ENCODE measurements around the gene COBLL1.

COBLL1 gene

GRCh38 chr2:164691346-164691887 is 150.2 kb downstream of the COBLL1 start:
- H3K4me3 ChIP-seq (ENCODE audit: low read length in 2 of 2): no peak overlapping the region
- H3K4me1 ChIP-seq (ENCODE audit: control insufficient read depth in 2 of 2, insufficient read depth in 2 of 2, low read length in 2 of 2): peaks cover 0 to 2% of the 10 kb centered on the region in 2 donors
- no peak overlapping the region for H3K27ac ChIP-seq (ENCODE audit: low read depth in 2 of 2, low read length in 2 of 2)
- H3K9ac ChIP-seq (ENCODE audit: low read depth in 1 of 2, low read length in 2 of 2): no peak overlapping the region
- no peaks in the 10 kb centered on the region for H3K27me3 ChIP-seq (ENCODE audit: control insufficient read depth in 2 of 2, insufficient read depth in 2 of 2, low read length in 2 of 2)
- H3K36me3 ChIP-seq (ENCODE audit: control insufficient read depth in 2 of 2, insufficient read depth in 2 of 2, low read length in 2 of 2): peaks cover 8 to 13% of the 10 kb centered on the region in 2 donors
- no peaks in the 10 kb centered on the region for H3K9me3 ChIP-seq (ENCODE audit: control insufficient read depth in 2 of 2, low read length in 2 of 2)

- peaks cover 0 to 2% of the 10 kb centered on the region in 2 donors for H3K4me1 ChIP-seq (ENCODE audit: control insufficient read depth in 2 of 2, insufficient read depth in 2 of 2, low read length in 2 of 2)
- H3K9ac ChIP-seq (ENCODE audit: low read depth in 1 of 2, low read length in 2 of 2): no peak overlapping the region
- H3K36me3 ChIP-seq (ENCODE audit: control insufficient read depth in 2 of 2, insufficient read depth in 2 of 2, low read length in 2 of 2): peaks cover 8 to 13% of the 10 kb centered on the region in 2 donors
- H3K4me3 ChIP-seq (ENCODE audit: low read length in 2 of 2): no peak overlapping the region
- no peaks in the 10 kb centered on the region for H3K27me3 ChIP-seq (ENCODE audit: control insufficient read depth in 2 of 2, insufficient read depth in 2 of 2, low read length in 2 of 2)
- H3K9me3 ChIP-seq (ENCODE audit: control insufficient read depth in 2 of 2, low read length in 2 of 2): no peaks in the 10 kb centered on the region
- no peak overlapping the region for H3K27ac ChIP-seq (ENCODE audit: low read depth in 2 of 2, low read length in 2 of 2)
These were observed 151.3 kb downstream of the COBLL1 start for GRCh38 chr2:164690361-164690760.

GRCh38 chr2:164688896-164689419 is 152.7 kb downstream of the COBLL1 start:
- no peaks in the 10 kb centered on the region for H3K9me3 ChIP-seq (ENCODE audit: control insufficient read depth in 2 of 2, low read length in 2 of 2)
- no peak overlapping the region for H3K27ac ChIP-seq (ENCODE audit: low read depth in 2 of 2, low read length in 2 of 2)
- no peaks in the 10 kb centered on the region for H3K27me3 ChIP-seq (ENCODE audit: control insufficient read depth in 2 of 2, insufficient read depth in 2 of 2, low read length in 2 of 2)
- no peak overlapping the region for H3K9ac ChIP-seq (ENCODE audit: low read depth in 1 of 2, low read length in 2 of 2)
- H3K4me3 ChIP-seq (ENCODE audit: low read length in 2 of 2): no peak overlapping the region
- peaks cover 8 to 9% of the 10 kb centered on the region in 2 donors for H3K36me3 ChIP-seq (ENCODE audit: control insufficient read depth in 2 of 2, insufficient read depth in 2 of 2, low read length in 2 of 2)
- peaks cover 0 to 2% of the 10 kb centered on the region in 2 donors for H3K4me1 ChIP-seq (ENCODE audit: control insufficient read depth in 2 of 2, insufficient read depth in 2 of 2, low read length in 2 of 2)

GRCh38 chr2:164681009-164681408 is 160.6 kb downstream of the COBLL1 start:
- no peak overlapping the region for H3K4me3 ChIP-seq (ENCODE audit: low read length in 2 of 2)
- peaks cover 0 to 2% of the 10 kb centered on the region in 2 donors for H3K9me3 ChIP-seq (ENCODE audit: control insufficient read depth in 2 of 2, low read length in 2 of 2)
- H3K9ac ChIP-seq (ENCODE audit: low read depth in 1 of 2, low read length in 2 of 2): no peak overlapping the region
- no peaks in the 10 kb centered on the region for H3K27me3 ChIP-seq (ENCODE audit: control insufficient read depth in 2 of 2, insufficient read depth in 2 of 2, low read length in 2 of 2)
- no peaks in the 10 kb centered on the region for H3K4me1 ChIP-seq (ENCODE audit: control insufficient read depth in 2 of 2, insufficient read depth in 2 of 2, low read length in 2 of 2)
- H3K36me3 ChIP-seq (ENCODE audit: control insufficient read depth in 2 of 2, insufficient read depth in 2 of 2, low read length in 2 of 2): no peaks in the 10 kb centered on the region
- no peak overlapping the region for H3K27ac ChIP-seq (ENCODE audit: low read depth in 2 of 2, low read length in 2 of 2)

GRCh38 chr2:164678631-164679149 is 162.9 kb downstream of the COBLL1 start:
- H3K9me3 ChIP-seq (ENCODE audit: control insufficient read depth in 2 of 2, low read length in 2 of 2): peaks cover 0 to 2% of the 10 kb centered on the region in 2 donors
- no peaks in the 10 kb centered on the region for H3K4me1 ChIP-seq (ENCODE audit: control insufficient read depth in 2 of 2, insufficient read depth in 2 of 2, low read length in 2 of 2)
- H3K27ac ChIP-seq (ENCODE audit: low read depth in 2 of 2, low read length in 2 of 2): no peak overlapping the region
- H3K27me3 ChIP-seq (ENCODE audit: control insufficient read depth in 2 of 2, insufficient read depth in 2 of 2, low read length in 2 of 2): no peaks in the 10 kb centered on the region
- H3K9ac ChIP-seq (ENCODE audit: low read depth in 1 of 2, low read length in 2 of 2): no peak overlapping the region
- H3K4me3 ChIP-seq (ENCODE audit: low read length in 2 of 2): no peak overlapping the region
- no peaks in the 10 kb centered on the region for H3K36me3 ChIP-seq (ENCODE audit: control insufficient read depth in 2 of 2, insufficient read depth in 2 of 2, low read length in 2 of 2)

GRCh38 chr2:164677733-164678132 is 163.9 kb downstream of the COBLL1 start:
- H3K9me3 ChIP-seq (ENCODE audit: control insufficient read depth in 2 of 2, low read length in 2 of 2): peaks cover 0 to 2% of the 10 kb centered on the region in 2 donors
- no peak overlapping the region for H3K27ac ChIP-seq (ENCODE audit: low read depth in 2 of 2, low read length in 2 of 2)
- H3K4me3 ChIP-seq (ENCODE audit: low read length in 2 of 2): no peak overlapping the region
- H3K27me3 ChIP-seq (ENCODE audit: control insufficient read depth in 2 of 2, insufficient read depth in 2 of 2, low read length in 2 of 2): no peaks in the 10 kb centered on the region
- no peaks in the 10 kb centered on the region for H3K4me1 ChIP-seq (ENCODE audit: control insufficient read depth in 2 of 2, insufficient read depth in 2 of 2, low read length in 2 of 2)
- no peaks in the 10 kb centered on the region for H3K36me3 ChIP-seq (ENCODE audit: control insufficient read depth in 2 of 2, insufficient read depth in 2 of 2, low read length in 2 of 2)
- H3K9ac ChIP-seq (ENCODE audit: low read depth in 1 of 2, low read length in 2 of 2): no peak overlapping the region

GRCh38 chr2:164677271-164677670 is 164.4 kb downstream of the COBLL1 start:
- no peak overlapping the region for H3K27ac ChIP-seq (ENCODE audit: low read depth in 2 of 2, low read length in 2 of 2)
- H3K27me3 ChIP-seq (ENCODE audit: control insufficient read depth in 2 of 2, insufficient read depth in 2 of 2, low read length in 2 of 2): no peaks in the 10 kb centered on the region
- H3K9me3 ChIP-seq (ENCODE audit: control insufficient read depth in 2 of 2, low read length in 2 of 2): peaks cover 0 to 2% of the 10 kb centered on the region in 2 donors
- H3K36me3 ChIP-seq (ENCODE audit: control insufficient read depth in 2 of 2, insufficient read depth in 2 of 2, low read length in 2 of 2): no peaks in the 10 kb centered on the region
- H3K4me1 ChIP-seq (ENCODE audit: control insufficient read depth in 2 of 2, insufficient read depth in 2 of 2, low read length in 2 of 2): no peaks in the 10 kb centered on the region
- H3K4me3 ChIP-seq (ENCODE audit: low read length in 2 of 2): no peak overlapping the region
- H3K9ac ChIP-seq (ENCODE audit: low read depth in 1 of 2, low read length in 2 of 2): no peak overlapping the region

GRCh38 chr2:164675687-164676086 is 165.9 kb downstream of the COBLL1 start:
- Histone ChIP-seq H3K36me3 (ENCODE audit: control insufficient read depth in 2 of 2, insufficient read depth in 2 of 2, low read length in 2 of 2) (no peaks in the 10 kb centered on the region), H3K27me3 (ENCODE audit: control insufficient read depth in 2 of 2, insufficient read depth in 2 of 2, low read length in 2 of 2) (no peaks in the 10 kb centered on the region), H3K4me1 (ENCODE audit: control insufficient read depth in 2 of 2, insufficient read depth in 2 of 2, low read length in 2 of 2) (no peaks in the 10 kb centered on the region), H3K9ac (ENCODE audit: low read depth in 1 of 2, low read length in 2 of 2) (no peak overlapping the region), H3K9me3 (ENCODE audit: control insufficient read depth in 2 of 2, low read length in 2 of 2) (peaks cover 0 to 2% of the 10 kb centered on the region in 2 donors), H3K27ac (ENCODE audit: low read depth in 2 of 2, low read length in 2 of 2) (no peak overlapping the region), H3K4me3 (ENCODE audit: low read length in 2 of 2) (no peak overlapping the region)

GRCh38 chr2:164675027-164675426 is 166.6 kb downstream of the COBLL1 start:
- no peaks in the 10 kb centered on the region for H3K27me3 ChIP-seq (ENCODE audit: control insufficient read depth in 2 of 2, insufficient read depth in 2 of 2, low read length in 2 of 2)
- peaks cover 0 to 2% of the 10 kb centered on the region in 2 donors for H3K9me3 ChIP-seq (ENCODE audit: control insufficient read depth in 2 of 2, low read length in 2 of 2)
- no peak overlapping the region for H3K27ac ChIP-seq (ENCODE audit: low read depth in 2 of 2, low read length in 2 of 2)
- no peak overlapping the region for H3K9ac ChIP-seq (ENCODE audit: low read depth in 1 of 2, low read length in 2 of 2)
- no peaks in the 10 kb centered on the region for H3K36me3 ChIP-seq (ENCODE audit: control insufficient read depth in 2 of 2, insufficient read depth in 2 of 2, low read length in 2 of 2)
- H3K4me3 ChIP-seq (ENCODE audit: low read length in 2 of 2): no peak overlapping the region
- no peaks in the 10 kb centered on the region for H3K4me1 ChIP-seq (ENCODE audit: control insufficient read depth in 2 of 2, insufficient read depth in 2 of 2, low read length in 2 of 2)

- Histone ChIP-seq H3K27me3 (ENCODE audit: control insufficient read depth in 2 of 2, insufficient read depth in 2 of 2, low read length in 2 of 2) (no peaks in the 10 kb centered on the region), H3K9me3 (ENCODE audit: control insufficient read depth in 2 of 2, low read length in 2 of 2) (no peaks in the 10 kb centered on the region), H3K27ac (ENCODE audit: low read depth in 2 of 2, low read length in 2 of 2) (no peak overlapping the region), H3K4me1 (ENCODE audit: control insufficient read depth in 2 of 2, insufficient read depth in 2 of 2, low read length in 2 of 2) (no peaks in the 10 kb centered on the region), H3K36me3 (ENCODE audit: control insufficient read depth in 2 of 2, insufficient read depth in 2 of 2, low read length in 2 of 2) (no peaks in the 10 kb centered on the region), H3K9ac (ENCODE audit: low read depth in 1 of 2, low read length in 2 of 2) (no peak overlapping the region), H3K4me3 (ENCODE audit: low read length in 2 of 2) (no peak overlapping the region)
These were observed 169.8 kb downstream of the COBLL1 start for GRCh38 chr2:164671664-164672396.
